GM21825 (cell line): ENCODE results near the gene CAPZA1.
A peak's percentile ranks its signal among the peaks of the same experiment; 100 is the strongest.

Experiments used
- ATAC-seq: cut with Tn5 transposase; IDR thresholded peaks from one replicate; pipeline ENCODE4 v1.9.1; 2021; ENCODE audit warnings: mild to moderate bottlenecking, moderate library complexity; ENCODE audit not compliant: unreplicated experiment

Gene CAPZA1

DNA sequence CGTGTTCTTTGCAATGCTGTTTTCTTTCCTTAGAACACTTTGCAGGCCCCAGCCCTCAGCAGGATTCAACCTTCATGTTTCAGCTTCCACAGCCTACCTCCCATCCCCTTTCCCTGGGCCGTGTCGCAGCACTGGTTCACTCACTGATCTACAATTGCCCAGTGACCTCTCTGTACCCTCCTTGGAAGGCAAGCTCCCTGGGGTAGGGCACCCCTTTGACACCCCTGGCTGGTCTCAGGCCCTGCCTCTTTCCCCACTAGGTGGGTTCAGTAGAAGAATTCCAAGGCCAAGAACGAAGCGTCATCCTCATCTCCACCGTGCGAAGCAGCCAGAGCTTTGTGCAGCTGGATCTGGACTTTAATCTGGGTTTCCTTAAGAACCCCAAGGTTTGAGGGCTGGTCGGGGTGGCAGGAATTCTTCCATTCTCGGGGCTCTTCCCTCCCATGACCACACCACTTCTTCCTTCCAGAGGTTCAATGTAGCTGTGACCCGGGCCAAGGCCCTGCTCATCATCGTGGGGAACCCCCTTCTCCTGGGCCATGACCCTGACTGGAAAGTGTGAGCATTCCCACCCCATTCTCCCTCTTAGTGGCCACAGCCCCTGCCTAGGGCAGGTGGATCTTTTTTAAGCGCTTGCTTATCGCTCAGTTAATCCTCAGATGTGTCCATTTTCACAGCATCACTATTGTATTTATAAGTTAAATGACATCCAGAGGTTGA lies 80.0 kb downstream of the CAPZA1 start:
- no peak for ATAC-seq

DNA sequence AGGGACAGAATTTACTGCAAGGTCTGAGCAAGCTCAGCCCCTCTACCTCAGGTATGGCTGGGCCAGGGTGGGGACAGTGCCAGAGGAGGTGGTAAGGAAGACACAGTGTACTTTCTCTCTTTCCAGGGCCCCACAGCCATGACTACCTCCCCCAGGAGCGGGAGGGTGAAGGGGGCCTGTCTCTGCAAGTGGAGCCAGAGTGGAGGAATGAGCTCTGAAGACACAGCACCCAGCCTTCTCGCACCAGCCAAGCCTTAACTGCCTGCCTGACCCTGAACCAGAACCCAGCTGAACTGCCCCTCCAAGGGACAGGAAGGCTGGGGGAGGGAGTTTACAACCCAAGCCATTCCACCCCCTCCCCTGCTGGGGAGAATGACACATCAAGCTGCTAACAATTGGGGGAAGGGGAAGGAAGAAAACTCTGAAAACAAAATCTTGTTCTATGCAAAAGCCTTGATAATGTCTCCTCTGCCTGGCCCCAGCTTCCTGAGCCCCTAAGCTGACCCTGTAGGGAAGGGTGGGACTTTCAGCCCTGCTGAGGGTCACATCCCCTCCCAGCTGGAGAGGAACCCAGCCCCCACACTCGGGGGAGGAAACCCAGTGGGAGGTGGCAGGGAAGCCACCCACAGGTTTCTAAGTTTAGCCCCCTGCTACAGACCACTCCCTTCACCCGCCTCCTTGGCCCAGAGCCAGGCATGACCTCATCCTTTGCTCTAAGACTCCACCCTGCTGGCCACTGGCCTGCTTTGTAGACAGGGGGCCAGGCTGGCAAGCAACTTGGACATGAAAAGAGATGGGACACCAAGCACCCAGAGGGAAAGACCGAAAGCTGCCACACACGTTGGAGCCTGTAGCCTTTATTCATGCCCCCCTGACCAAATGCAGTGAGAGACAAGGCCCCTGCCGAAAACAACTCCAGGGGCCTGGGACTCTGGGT lies 80.9 kb downstream of the CAPZA1 start:
- peak; percentile 44 for ATAC-seq

DNA sequence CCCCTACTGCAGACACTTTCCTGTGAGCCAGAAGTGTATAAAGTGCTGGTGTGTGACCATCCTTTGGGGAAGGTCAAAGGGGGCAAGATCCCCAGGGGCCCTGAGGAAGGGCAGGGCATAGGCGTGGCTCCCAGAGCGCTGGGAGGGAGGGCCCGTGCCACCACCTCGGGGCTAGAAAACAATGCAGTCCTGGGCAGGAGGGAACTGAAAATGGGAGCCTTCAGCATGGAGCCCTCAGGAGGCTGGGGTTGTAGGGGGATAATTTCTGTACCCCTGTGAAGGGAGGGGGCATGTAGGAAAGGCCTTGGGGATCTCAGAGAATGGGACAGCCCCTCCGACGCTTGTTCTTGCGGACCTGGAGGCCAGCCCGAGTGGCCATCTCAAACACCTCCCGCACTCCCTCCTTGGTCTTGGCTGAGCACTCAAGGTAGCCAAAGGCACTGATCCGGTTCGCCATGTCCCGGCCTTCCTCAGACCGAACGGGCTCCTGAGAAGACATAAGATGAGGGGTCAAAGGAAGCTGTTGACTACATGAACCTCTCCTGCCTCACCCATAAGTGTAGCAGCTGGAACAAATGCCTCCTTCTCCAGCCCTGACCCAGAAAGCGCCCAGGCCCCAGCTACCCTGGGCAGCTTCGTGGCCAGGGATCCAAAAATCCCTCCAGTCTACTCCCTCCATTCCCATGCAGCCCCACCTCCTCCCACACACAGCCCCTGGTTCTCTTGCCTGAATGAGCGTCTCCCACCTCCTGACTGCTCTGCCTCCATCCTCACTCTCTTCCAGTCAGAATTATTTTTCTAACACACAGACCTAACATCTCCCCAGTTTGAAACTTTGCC lies 81.8 kb downstream of the CAPZA1 start:
- ATAC-seq, result no peak

DNA sequence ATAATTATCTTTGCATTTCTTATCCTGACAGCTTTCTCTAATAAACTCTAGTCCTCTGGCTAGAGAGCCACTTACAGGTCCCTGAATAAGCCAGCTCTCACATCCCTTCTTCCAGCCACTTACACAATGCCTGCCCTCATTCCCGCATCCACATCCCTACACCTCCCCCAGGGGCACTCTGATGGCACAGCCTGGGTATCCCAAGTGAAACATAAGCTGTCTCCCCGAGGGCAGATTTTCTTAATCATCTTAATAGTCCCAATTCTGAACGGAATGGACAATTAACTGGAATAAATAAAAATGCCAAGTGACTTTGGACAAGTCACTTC lies 82.4 kb downstream of the CAPZA1 start:
- no peak for ATAC-seq

DNA sequence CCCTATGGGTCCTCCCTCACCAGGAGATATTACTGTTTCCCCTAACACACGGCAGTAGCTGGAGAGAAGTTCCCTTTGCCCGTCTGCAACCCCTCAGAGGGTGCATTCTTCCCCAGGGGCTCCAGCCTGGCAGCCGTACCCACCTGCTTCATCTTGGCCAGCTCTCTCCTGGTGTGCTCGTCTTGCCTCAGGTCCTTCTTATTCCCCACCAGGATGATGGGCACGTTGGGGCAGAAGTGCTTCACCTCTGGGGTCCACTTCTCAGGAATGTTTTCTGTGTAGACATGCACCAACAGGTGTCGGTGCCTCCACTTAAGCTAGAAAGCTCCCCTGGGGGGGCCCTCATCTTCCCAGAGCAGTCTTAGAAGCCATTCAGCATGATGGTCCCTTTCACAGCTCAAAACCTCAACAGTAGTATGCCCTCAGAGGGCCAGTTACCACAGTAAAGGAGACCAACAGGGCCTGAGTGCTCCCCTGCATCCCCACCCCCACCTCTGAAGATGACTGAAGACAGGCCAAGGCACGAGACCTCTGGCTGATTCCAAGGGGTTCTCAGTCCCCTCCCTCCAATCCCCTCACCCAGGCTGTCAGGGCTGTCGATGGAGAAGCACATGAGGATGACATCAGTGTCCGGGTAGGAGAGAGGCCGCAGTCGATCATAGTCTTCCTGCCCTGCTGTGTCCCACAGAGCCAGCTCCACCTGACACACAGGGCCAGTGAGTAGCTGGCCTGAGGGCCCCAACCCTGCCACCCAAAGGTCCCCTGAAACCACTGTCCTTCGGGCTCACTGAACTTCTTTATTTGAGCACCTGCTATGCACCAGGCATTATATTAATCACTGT lies 83.0 kb downstream of the CAPZA1 start:
- ATAC-seq, result no peak

DNA sequence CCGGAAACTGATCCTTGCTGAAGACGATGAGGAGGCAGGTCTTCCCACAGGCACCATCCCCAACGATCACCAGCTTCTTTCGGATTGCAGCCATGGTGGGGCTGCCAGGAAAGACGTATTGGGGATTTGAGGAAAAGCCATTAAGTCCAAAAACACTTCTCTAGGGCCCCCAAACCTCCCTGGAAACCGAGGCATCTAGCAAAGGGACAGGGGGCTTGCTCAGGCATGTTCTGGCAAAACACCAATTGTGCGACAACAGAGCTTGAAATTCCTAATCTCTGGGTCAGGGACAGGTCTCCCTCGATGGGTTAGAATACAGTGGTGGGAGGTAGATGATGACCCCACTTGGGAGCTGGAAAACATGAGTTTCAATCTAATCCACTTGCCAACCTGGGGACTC lies 84.1 kb downstream of the CAPZA1 start:
- no peak for ATAC-seq

DNA sequence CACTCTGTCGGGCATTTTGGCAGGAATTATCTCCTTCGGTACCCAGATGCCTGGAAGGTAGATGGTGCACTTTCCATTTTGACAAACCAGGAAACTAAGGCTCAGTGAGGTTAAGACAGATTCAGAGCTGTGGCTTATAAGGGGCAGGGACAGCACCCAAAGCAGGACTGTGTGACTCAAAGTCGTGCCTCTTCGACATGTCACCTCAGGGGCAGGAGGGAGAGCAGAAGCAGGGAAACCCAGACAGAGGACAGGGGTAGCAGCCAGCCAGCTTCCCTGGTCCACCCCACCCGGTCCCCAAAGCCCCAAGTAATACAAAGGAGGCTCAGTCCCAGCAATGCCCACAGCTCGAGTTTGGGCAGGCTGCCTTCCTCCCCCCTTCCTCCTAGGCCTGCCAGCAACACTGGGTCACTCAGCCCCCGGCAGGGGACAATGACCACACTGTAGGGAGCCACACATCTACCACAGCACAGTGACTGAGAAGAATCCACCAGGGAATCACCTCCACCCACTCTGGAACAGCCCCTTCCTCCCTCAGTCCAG lies 84.8 kb downstream of the CAPZA1 start:
- peak; percentile 0 for ATAC-seq

DNA sequence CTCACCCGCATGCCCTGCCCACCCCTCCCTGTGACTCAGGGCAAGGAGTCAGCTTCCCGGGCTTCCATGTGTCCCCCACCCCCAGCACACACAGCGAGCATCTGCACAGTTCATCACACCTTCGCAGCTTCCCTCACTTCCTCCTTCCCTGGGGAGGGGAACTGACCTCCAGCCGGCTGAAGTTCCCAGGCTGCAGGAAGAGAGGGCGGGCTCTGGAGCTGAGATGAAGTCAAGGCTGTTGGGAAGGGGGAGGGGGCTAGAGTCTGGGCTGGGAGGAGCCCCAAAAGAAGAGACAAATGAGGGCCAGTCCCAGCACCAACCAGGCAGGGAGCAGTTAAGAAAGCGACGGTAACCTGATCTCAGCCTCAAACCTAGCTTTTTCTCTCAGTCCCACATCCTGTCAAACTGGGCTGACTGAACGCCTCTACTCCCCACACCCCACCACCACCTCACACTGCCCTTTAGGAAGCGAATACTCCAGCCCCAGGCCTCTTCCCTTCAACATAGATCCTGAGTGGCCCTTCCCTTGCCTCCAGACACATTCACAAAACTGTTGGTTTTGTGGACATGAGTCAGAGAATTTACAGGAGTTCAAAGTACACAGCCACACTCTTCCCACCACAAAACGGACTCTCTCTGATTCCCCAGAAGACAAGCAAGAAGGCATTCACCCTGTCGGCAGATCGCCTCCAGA lies 85.4 kb downstream of the CAPZA1 start:
- ATAC-seq, result peak; percentile 48

DNA sequence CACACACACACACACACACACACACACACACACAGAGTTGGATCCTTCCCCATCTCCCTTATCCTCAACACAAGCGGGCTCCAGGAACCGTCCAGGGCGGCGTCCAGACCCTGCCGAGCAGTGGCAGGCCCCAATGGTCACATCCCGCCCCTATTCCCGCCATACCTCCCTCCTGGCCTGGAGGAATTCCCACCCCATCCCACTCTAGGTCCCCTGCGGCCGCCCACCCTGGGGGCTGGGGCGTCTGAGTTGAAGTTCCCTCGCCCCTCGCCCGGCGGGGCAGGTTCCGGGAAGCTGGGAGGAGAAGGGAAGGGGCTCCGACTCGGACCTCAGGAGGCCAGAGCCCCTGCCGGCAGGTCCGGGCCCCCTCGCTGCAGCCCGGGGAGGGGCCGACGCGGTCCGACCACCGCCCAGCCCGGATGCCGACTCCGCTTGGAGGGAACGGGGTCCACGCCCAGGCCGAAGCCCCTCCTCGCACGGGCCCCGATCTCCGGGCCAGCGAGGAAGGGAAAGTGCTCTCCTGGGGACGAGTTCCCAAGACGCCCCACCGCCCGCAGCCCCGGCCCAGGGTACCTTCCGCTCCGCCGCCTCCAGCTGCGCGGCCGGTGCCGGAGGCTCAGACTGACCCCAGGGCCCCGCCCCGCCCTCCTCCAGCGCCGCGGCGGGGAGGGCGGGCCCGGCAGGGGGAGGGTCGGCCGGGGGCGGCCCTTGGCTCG lies 87.0 kb downstream of the CAPZA1 start, which contains the start of gene RHOC:
Gene RHOC, minus strand, starts transcription at position 623 of the 716 bp plus-strand sequence. CDS start 3,328 bp downstream, outside the sequence.
- ATAC-seq, result peak; percentile 62

DNA sequence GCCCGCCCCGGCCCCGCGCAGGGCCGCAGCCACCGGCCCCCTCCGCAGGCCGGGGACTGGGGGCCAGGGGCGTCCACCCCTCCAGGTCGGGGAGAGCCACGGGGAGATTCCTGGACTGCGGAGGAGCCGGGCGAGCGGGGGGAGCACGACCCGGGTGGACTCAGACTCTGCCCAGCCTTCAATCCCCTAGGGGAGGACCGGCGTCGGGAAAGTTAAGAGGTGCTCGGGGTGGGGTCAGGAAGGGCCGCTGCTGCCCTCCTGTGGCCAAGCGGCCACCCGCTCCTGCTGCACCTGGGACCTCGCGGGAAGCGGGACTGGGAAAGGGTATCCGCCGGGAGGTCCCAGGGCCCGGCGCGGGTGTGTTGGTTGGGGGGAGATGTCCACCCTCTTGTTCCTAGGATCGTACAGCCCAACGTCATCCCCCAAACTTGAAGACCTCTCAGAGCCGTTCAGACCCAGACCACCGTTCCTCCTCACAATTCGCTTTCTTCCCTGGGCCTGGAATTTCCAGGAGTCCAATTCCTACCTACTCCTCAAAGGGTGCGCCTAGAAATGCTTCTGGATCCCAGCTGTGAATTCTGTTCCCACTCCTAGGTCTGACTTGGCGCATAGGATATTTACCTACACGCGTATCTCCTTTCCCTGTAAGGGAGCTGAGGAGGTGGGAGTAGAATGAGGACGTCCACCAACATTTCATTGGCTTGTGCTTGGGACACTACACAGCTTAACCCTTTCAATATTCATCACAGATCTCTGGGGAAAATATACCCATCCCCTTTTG lies 87.8 kb downstream of the CAPZA1 start:
- ATAC-seq, result peak; percentile 49

DNA sequence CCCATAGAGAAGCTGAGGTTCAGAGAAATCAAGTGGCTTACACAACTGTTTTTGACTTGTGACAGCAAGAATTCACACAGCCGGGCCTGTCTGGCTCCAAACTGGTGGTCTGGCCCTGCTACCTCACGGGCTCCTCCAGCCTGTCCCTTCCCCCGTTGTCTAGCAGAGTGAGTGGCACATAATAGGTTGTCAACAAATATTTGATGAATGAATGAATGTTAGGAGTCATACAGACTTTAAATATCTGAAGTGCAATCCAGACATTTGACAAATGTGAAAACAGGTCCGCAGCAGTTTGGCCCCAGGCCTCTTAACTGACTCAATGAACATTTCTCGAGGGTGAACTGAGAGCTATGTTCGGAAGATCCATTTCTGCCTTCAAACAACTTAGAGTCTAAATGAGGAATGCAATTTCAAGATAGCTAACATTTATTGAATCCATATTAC lies 88.4 kb downstream of the CAPZA1 start:
- ATAC-seq, result no peak

DNA sequence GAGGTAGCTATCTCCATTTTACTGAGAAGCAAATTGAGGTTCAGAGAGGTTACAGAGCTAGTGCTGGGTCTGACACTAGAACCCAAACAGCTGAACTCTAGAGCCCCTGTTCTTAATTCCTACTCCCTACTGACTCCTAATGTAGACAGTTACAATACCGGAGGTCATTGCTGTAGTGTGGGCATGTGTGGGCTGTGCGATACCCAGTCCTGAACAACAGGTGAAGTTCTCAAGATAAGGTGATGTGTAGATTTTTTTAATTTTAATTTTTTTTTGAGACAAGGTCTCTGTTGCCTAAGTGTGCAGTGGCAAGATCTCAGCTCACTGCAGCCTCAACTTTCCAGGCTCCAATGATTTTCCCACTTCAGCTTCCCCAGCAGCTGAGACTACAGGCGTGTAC lies 88.9 kb downstream of the CAPZA1 start:
- ATAC-seq, result no peak

DNA sequence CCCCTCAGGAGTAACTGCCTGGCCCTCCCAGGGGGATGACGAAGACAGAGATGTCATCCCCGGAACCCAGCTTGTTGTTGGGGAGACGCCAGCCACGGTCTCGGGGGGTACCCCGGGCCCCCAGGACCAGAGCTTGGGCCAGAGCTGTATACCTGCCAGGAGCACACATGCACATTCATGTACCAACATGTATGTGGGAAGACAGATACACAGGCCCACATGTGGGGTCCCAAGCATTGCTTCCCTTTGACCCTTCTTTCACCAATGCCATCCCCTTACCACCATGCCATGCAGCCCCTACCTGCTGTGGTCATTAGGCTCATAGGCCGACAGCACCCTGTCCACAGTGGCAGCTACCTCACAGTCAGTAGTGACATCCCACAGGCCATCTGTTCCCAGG lies 90.5 kb downstream of the CAPZA1 start:
- no peak for ATAC-seq

DNA sequence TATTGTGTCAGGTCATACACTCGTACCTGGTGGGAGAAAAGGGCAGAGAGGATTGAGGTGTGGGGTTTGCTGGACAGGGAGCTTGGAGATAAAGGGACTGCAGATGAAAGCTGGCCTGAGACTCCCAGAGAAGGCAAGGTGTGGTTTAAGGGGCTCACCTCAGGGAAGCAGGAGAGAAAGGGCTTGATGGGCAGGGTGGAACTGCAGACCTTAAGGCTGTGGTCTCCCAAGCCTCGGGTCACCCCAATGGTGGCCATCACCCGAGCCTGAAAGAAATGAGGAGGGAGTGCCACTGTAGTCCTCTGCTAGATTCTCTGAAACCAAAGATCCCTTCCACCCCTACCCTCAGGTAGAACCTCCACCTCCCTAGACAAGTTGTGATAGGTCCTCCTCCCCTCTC lies 91.0 kb downstream of the CAPZA1 start:
- no peak for ATAC-seq

DNA sequence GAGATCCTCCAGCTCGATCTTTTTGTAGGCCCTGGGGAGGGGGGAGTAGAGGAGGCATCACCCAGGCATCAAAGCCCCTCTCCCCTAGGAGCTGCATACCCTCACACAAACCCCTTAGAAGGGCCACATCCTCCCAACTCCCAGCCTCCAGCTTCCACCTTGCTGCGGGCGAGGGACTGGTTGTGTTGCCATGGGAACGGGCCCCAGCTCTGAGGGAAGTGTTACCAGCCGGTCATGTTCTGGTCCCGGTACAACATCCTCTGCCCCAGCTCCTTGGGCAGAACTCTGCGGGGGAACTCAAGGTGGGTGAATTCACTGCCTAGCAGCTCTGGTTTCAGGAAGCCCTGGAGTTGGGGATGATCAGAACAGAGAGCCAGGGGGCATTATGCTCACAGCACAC lies 91.4 kb downstream of the CAPZA1 start:
- ATAC-seq, result no peak

DNA sequence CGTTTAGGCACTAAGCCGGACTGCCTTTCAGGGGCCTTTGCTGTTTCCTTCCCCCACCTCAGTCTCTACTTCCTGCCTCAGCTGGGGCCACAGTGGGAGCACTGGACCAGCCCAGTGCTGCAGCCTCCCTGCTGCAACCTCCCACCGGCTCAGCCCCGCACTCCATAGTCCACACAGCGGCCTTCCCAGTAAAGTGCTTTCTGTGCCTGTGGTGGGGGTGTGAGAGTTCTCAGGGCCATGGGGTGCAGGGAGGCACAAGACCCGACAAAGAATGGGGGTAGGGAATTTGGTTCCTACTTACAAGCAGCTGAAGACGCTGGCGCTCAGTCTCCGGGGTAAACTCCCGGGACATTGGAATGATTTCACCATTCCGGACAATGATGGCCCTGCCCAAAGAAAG lies 92.0 kb downstream of the CAPZA1 start:
- no peak for ATAC-seq

DNA sequence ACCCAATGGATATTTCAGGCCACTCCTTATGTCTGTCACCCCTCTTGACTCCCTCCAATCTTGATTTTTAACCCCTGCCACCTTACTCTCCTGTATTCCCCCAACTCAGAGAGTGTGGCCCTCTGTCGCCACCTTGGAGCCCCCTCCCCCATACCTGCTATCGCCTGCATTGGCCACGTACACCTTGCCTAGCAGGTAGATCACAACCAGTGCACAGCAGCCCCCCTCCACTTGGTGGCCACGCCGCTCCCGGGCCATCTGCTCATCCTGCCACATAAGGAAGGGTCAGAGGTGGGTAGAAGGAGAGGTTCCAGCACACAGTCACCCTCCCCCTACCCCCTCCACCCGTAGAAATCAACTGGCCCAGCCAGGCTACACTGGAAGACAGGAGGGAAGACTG lies 92.6 kb downstream of the CAPZA1 start:
- no peak for ATAC-seq

DNA sequence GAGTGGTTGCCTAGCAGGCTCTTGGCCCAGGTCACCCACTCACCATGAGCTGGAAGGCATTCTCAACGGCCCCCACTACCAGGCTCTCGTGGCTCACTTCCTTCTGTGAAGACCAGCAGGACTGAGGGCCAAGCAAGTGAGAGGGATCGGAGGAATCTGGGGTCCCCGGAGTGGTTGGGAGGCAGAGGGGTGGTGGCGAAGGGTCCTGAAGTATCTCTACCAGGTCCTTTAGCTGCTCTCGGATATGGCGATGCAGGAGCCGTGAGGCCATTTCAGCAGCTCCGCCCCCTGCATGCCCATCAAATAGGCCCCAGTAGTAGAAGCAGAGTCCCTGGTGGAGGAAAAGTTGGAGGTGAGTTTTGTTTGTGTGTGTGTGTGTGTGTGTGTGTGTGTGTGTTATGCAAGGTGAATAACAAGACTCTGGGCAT lies 93.1 kb downstream of the CAPZA1 start:
- no peak for ATAC-seq
